Endothelial cell (in vitro differentiated cells): ENCODE results near the gene GRK6. TPM values are rescaled to one million over a fixed set of nuclear protein-coding genes. Genes with fewer than 3 reads are reported as not detected.

ENCODE experiments used
- DNase-seq: peaks from one replicate; pipeline ENCODE4 v3.0.0; 2021; ENCODE audit warnings: low spot score
- H3K27ac Mint-ChIP-seq: one replicate; pipeline ENCODE4 v1.8.0; 2021; ENCODE audit warnings: mixed read lengths, inconsistent platforms; ENCODE audit not compliant: unreplicated experiment
- H3K27me3 Mint-ChIP-seq: one replicate; pipeline ENCODE4 v1.8.0; 2021; ENCODE audit warnings: mild to moderate bottlenecking, moderate library complexity, mixed read lengths, inconsistent platforms; ENCODE audit not compliant: unreplicated experiment
- H3K36me3 Mint-ChIP-seq: one replicate; pipeline ENCODE4 v1.8.0; 2021; ENCODE audit warnings: mild to moderate bottlenecking, low read depth, mixed read lengths, inconsistent platforms; ENCODE audit not compliant: unreplicated experiment
- H3K4me1 Mint-ChIP-seq: one replicate; pipeline ENCODE4 v1.8.0; 2021; ENCODE audit warnings: mild to moderate bottlenecking, mixed read lengths, inconsistent platforms; ENCODE audit not compliant: unreplicated experiment
- H3K4me3 Mint-ChIP-seq: one replicate; pipeline ENCODE4 v1.8.0; 2021; ENCODE audit warnings: mild to moderate bottlenecking, mixed read lengths, inconsistent platforms; ENCODE audit not compliant: unreplicated experiment
- H3K9me3 Mint-ChIP-seq: one replicate; pipeline ENCODE4 v1.8.0; 2021; ENCODE audit warnings: mixed read lengths, inconsistent platforms; ENCODE audit not compliant: unreplicated experiment
- CTCF ChIP-seq: fragments of 200-600 bp; sonication (generic); IDR thresholded peaks from one replicate; pipeline ENCODE4 v1.5.0; 2021; ENCODE audit warnings: antibody characterized with exemption; ENCODE audit not compliant: unreplicated experiment
- total RNA-seq: library from RNA; stranded (reverse); fragmentation: NEBNext Ultra II Directional; extraction: Animal tissue kit (Norgen Biotek cat#: 25700); gene quantifications from one replicate; pipeline ENCODE4 v1.2.1, GENCODE V29; 2021; ENCODE audit not compliant: unreplicated experiment

The GRK6 gene
- total RNA-seq, 1 donor from 2014 or later: 33.1 TPM

GRCh38 chr5:177457852-177458681 is 31.6 kb downstream of the GRK6 start:
- H3K36me3 Mint-ChIP-seq: peaks cover 13% of the 10 kb centered on the region
- TF ChIP-seq CTCF: peak; percentile 8
- H3K4me3 Mint-ChIP-seq: no peak overlapping the region
- no peak for DNase-seq
- H3K4me1 Mint-ChIP-seq: peaks cover 26% of the 10 kb centered on the region
- peak overlapping the region; percentile 86 for H3K27ac Mint-ChIP-seq
- no peaks in the 10 kb centered on the region for H3K9me3 Mint-ChIP-seq
- H3K27me3 Mint-ChIP-seq: peaks cover 21% of the 10 kb centered on the region

- Mint-ChIP-seq H3K4me1 (peaks cover 32% of the 10 kb centered on the region), H3K27me3 (peaks cover 22% of the 10 kb centered on the region), H3K36me3 (peaks cover 20% of the 10 kb centered on the region), H3K9me3 (no peaks in the 10 kb centered on the region), H3K27ac (peak overlapping the region; percentile 64), H3K4me3 (no peak overlapping the region)
- TF ChIP-seq CTCF: no peak
- no peak for DNase-seq
These were observed 32.5 kb downstream of the GRK6 start for GRCh38 chr5:177458912-177459350.

- no peak for DNase-seq
- H3K27me3 Mint-ChIP-seq: peaks cover 21% of the 10 kb centered on the region
- H3K4me1 Mint-ChIP-seq: peaks cover 32% of the 10 kb centered on the region
- H3K27ac Mint-ChIP-seq: peak overlapping the region; percentile 64
- H3K4me3 Mint-ChIP-seq: no peak overlapping the region
- no peaks in the 10 kb centered on the region for H3K9me3 Mint-ChIP-seq
- TF ChIP-seq CTCF: no peak
- H3K36me3 Mint-ChIP-seq: peaks cover 20% of the 10 kb centered on the region
These were observed 32.9 kb downstream of the GRK6 start for GRCh38 chr5:177459357-177459756.

GRCh38 chr5:177459819-177460628 is 33.5 kb downstream of the GRK6 start:
- Mint-ChIP-seq H3K27ac (peak overlapping the region; percentile 48), H3K9me3 (no peaks in the 10 kb centered on the region), H3K4me1 (peaks cover 32% of the 10 kb centered on the region), H3K27me3 (peaks cover 21% of the 10 kb centered on the region), H3K36me3 (peaks cover 22% of the 10 kb centered on the region), H3K4me3 (no peak overlapping the region)
- TF ChIP-seq CTCF: no peak
- DNase-seq: no peak
